Neural progenitor cell (in vitro differentiated cells): ENCODE results near the gene SCFD1. TPM values are rescaled to one million over a fixed set of nuclear protein-coding genes. Genes with fewer than 3 reads are reported as not detected.
A peak's percentile ranks its signal among the peaks of the same experiment; 100 is the strongest.

Experiments used
- DNase-seq: peaks from one replicate; pipeline ENCODE4 v3.0.0-alpha.2; 2016; ENCODE audit warnings: low spot score
- H2AFZ ChIP-seq: fragments of 200-600 bp; sonication (generic); replicated peaks from 2 replicates; pipeline ENCODE4 v1.6.1; 2016; ENCODE audit warnings: antibody characterized with exemption
- H3F3A ChIP-seq: fragments of 200-600 bp; sonication (generic); 2 replicates; pipeline ENCODE4 v1.6.1; 2016; ENCODE audit warnings: antibody characterized with exemption, low read depth
- H3K27ac ChIP-seq: fragments of 200-600 bp; sonication (generic); 2 replicates; pipeline ENCODE4 v1.5.1; 2016; ENCODE audit warnings: mild to moderate bottlenecking
- H3K27me3 ChIP-seq: fragments of 200-600 bp; sonication (generic); 2 replicates; pipeline ENCODE4 v1.6.1; 2016; ENCODE audit warnings: mild to moderate bottlenecking, moderate library complexity
- H3K36me3 ChIP-seq: fragments of 200-600 bp; sonication (generic); 2 replicates; pipeline ENCODE4 v1.5.1; 2016
- H3K4me1 ChIP-seq: fragments of 200-600 bp; sonication (generic); 2 replicates; pipeline ENCODE4 v1.6.1; 2016; ENCODE audit warnings: mixed run types
- H3K4me2 ChIP-seq: fragments of 200-600 bp; sonication (generic); 2 replicates; pipeline ENCODE4 v1.6.1; 2016
- H3K4me3 ChIP-seq: fragments of 200-600 bp; sonication (generic); 2 replicates; pipeline ENCODE4 v1.5.1; 2016
- H3K79me2 ChIP-seq: fragments of 200-600 bp; sonication (generic); 2 replicates; pipeline ENCODE4 v1.6.1; 2016; ENCODE audit warnings: low read depth
- H3K9ac ChIP-seq: fragments of 200-600 bp; sonication (generic); 2 replicates; pipeline ENCODE4 v1.6.1; 2016
- H3K9me3 ChIP-seq: fragments of 200-600 bp; sonication (generic); 2 replicates; pipeline ENCODE4 v1.5.1; 2016; ENCODE audit warnings: low read depth
- H4K20me1 ChIP-seq: fragments of 200-600 bp; sonication (generic); 2 replicates; pipeline ENCODE4 v1.6.1; 2016; ENCODE audit warnings: low read depth
- H3K27ac Mint-ChIP-seq: 3 replicates; pipeline ENCODE4 v1.8.0; 2021; ENCODE audit warnings: mixed read lengths
- H3K27me3 Mint-ChIP-seq: 2 replicates; pipeline ENCODE4 v1.8.0; 2022; ENCODE audit warnings: low read depth, mild to moderate bottlenecking, inconsistent platforms, moderate library complexity, mixed read lengths; ENCODE audit not compliant: insufficient read depth
- H3K36me3 Mint-ChIP-seq: 3 replicates; pipeline ENCODE4 v1.8.0; 2021; ENCODE audit warnings: mixed read lengths
- H3K4me1 Mint-ChIP-seq: 3 replicates; pipeline ENCODE4 v1.8.0; 2021; ENCODE audit warnings: mixed read lengths
- H3K4me3 Mint-ChIP-seq: 3 replicates; pipeline ENCODE4 v1.8.0; 2021; ENCODE audit warnings: mild to moderate bottlenecking, moderate library complexity, mixed read lengths
- H3K9me3 Mint-ChIP-seq: 3 replicates; pipeline ENCODE4 v1.8.0; 2020; ENCODE audit warnings: mixed read lengths
- EZH2 ChIP-seq: fragments of 200-600 bp; sonication (generic); IDR thresholded peaks from 2 replicates; pipeline ENCODE4 v1.6.1; 2017; ENCODE audit warnings: antibody characterized with exemption, mild to moderate bottlenecking, moderate library complexity
- EZH2phosphoT487 ChIP-seq: fragments of 200-600 bp; sonication (generic); IDR thresholded peaks from 2 replicates; pipeline ENCODE4 v1.6.1; 2017; ENCODE audit warnings: antibody characterized with exemption
- total RNA-seq: library from RNA; depleted of rRNA; stranded (reverse); fragments of >200 nt; gene quantifications from 2 replicates; pipeline ENCODE4 v1.2.3, GENCODE V29; 2015; ENCODE audit warnings: low replicate concordance
- TF ChIP-seq, protein P1 (sequence below): fragments of 200-600 bp; sonication (generic); IDR thresholded peaks from 2 replicates; pipeline ENCODE4 v1.5.1; 2017; ENCODE audit warnings: antibody characterized with exemption, mild to moderate bottlenecking

The SCFD1 gene
- total RNA-seq, 1 donor from 2014 or later, result 115 TPM

DNA sequence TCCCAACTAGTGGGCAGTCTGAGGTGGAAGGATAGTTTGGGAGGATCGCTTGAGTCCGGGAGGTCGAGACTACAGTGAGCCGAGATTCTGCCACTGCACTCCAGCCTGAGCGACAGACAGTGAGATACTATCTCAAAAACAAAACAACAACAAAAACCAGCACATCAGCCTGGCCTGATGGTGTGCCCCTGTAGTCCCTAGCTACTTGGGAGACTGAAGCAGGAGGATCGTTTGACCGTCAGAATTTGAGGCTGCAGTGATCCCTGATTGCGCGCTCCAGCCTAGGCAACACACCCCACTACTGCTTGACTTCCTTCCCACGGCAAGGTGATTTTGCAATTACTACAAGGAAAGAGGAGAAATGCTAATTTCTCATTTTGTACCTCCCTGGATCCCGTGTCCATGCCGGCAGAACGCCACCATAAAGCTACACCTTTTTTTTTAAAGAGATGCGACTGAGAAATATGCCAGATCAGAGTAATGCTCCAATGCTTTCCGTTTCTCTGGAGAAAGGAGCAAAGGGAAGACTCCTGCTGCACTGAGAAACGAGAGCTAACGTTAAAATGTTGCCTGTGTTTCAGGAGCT lies 672 bp upstream of the SCFD1 start:
- peaks cover 9% of the 10 kb centered on the region for H3K36me3 Mint-ChIP-seq
- no peak for TF ChIP-seq EZH2phosphoT487
- TF ChIP-seq, protein P1, sequence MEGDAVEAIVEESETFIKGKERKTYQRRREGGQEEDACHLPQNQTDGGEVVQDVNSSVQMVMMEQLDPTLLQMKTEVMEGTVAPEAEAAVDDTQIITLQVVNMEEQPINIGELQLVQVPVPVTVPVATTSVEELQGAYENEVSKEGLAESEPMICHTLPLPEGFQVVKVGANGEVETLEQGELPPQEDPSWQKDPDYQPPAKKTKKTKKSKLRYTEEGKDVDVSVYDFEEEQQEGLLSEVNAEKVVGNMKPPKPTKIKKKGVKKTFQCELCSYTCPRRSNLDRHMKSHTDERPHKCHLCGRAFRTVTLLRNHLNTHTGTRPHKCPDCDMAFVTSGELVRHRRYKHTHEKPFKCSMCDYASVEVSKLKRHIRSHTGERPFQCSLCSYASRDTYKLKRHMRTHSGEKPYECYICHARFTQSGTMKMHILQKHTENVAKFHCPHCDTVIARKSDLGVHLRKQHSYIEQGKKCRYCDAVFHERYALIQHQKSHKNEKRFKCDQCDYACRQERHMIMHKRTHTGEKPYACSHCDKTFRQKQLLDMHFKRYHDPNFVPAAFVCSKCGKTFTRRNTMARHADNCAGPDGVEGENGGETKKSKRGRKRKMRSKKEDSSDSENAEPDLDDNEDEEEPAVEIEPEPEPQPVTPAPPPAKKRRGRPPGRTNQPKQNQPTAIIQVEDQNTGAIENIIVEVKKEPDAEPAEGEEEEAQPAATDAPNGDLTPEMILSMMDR, result no peak
- no peak for TF ChIP-seq EZH2
- peaks cover 19% of the 10 kb centered on the region for H3K4me1 Mint-ChIP-seq
- H3K27me3 Mint-ChIP-seq, result no peaks in the 10 kb centered on the region
- H3K9me3 Mint-ChIP-seq, result no peaks in the 10 kb centered on the region
- Histone ChIP-seq H3K4me2 (peak overlapping the region; percentile 79), H3K9ac (peak overlapping the region; percentile 12), H3K27ac (peak overlapping the region; percentile 70), H3K9me3 (no peaks in the 10 kb centered on the region), H3K79me2 (peaks cover 43% of the 10 kb centered on the region), H3K4me3 (peak overlapping the region; percentile 86), H2AFZ (peak overlapping the region; percentile 87), H3F3A (peaks cover 54% of the 10 kb centered on the region), H3K36me3 (peaks cover 11% of the 10 kb centered on the region), H4K20me1 (peaks cover 25% of the 10 kb centered on the region), H3K27me3 (no peaks in the 10 kb centered on the region), H3K4me1 (peaks cover 14% of the 10 kb centered on the region)
- peak; percentile 7 for DNase-seq
- H3K27ac Mint-ChIP-seq, result peak overlapping the region; percentile 50
- peak overlapping the region; percentile 99 for H3K4me3 Mint-ChIP-seq

DNA sequence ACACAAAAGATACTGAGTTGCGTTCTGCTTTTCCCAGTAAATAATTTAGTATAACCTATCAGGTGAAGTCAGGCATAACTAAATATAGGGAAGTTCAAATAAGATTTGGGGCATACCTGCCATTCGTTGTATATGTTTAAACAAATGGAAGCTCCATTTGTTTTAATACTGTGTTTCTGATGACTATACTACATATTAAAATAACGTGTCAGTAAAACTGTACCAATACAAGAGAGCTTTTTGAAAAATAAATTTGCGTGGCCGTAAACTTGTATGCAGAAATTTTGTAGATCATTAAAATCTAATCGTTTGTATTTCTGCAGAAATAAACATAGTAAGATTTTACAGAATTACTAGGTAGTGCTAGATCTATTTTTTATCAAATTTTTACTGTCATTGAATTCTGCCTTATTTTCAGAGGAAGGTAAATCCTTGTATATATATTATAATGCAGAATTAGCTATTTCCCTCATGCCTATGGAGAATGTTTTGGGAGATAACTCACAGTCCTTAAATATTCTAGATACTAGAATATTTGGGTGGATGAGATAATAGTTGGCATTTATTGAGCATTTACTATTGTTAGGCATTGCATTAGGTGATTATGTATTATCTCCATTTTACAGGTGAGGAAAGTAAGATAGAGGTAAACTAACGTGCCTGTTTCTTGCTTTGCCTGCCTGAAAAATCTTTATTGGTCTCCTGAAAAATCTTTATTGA lies 1.5 kb downstream of the SCFD1 start:
- no peaks in the 10 kb centered on the region for H3K9me3 ChIP-seq
- peaks cover 14% of the 10 kb centered on the region for H3K4me1 ChIP-seq
- no peaks in the 10 kb centered on the region for H3K27me3 Mint-ChIP-seq
- peak overlapping the region; percentile 86 for H3K4me3 ChIP-seq
- H3K36me3 ChIP-seq, result no peaks in the 10 kb centered on the region
- no peak overlapping the region for H3K27ac Mint-ChIP-seq
- H3F3A ChIP-seq, result peaks cover 33% of the 10 kb centered on the region
- no peaks in the 10 kb centered on the region for H3K27me3 ChIP-seq
- H3K79me2 ChIP-seq, result peaks cover 65% of the 10 kb centered on the region
- H4K20me1 ChIP-seq, result peaks cover 33% of the 10 kb centered on the region
- peaks cover 19% of the 10 kb centered on the region for H3K4me1 Mint-ChIP-seq
- H3K4me2 ChIP-seq, result peak overlapping the region; percentile 79
- no peak overlapping the region for H3K27ac ChIP-seq
- TF ChIP-seq EZH2 (no peak), EZH2phosphoT487 (no peak)
- TF ChIP-seq, protein P1, result no peak
- H3K36me3 Mint-ChIP-seq, result peaks cover 19% of the 10 kb centered on the region
- H3K9me3 Mint-ChIP-seq, result no peaks in the 10 kb centered on the region
- no peak for DNase-seq
- H3K9ac ChIP-seq, result no peak overlapping the region
- peak overlapping the region; percentile 99 for H3K4me3 Mint-ChIP-seq
- no peak overlapping the region for H2AFZ ChIP-seq

DNA sequence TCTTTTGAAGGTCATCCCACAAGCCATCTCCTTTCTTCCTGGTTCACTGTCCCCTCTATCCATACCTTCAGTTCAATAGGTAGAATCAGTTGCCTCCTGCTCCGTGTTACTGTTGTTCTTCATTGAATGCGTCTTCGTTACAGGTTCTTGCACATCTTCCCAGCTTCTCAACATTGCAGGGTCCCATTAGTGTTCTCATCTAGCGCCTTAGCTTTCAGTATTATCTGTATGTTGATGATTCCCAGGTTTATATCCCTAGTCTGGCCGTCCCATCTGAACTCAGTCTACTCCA lies 2.0 kb downstream of the SCFD1 start:
- Mint-ChIP-seq H3K9me3 (no peaks in the 10 kb centered on the region), H3K27me3 (no peaks in the 10 kb centered on the region), H3K27ac (no peak overlapping the region), H3K4me1 (peaks cover 19% of the 10 kb centered on the region), H3K4me3 (peak overlapping the region; percentile 55), H3K36me3 (peaks cover 19% of the 10 kb centered on the region)
- H3K9me3 ChIP-seq, result no peaks in the 10 kb centered on the region
- H3K9ac ChIP-seq, result no peak overlapping the region
- H3K4me1 ChIP-seq, result peaks cover 14% of the 10 kb centered on the region
- peak overlapping the region; percentile 86 for H3K4me3 ChIP-seq
- H4K20me1 ChIP-seq, result peaks cover 33% of the 10 kb centered on the region
- no peak for TF ChIP-seq EZH2
- TF ChIP-seq EZH2phosphoT487, result no peak
- TF ChIP-seq, protein P1, result no peak
- DNase-seq, result no peak
- peaks cover 70% of the 10 kb centered on the region for H3K79me2 ChIP-seq
- no peak overlapping the region for H3K27ac ChIP-seq
- no peak overlapping the region for H2AFZ ChIP-seq
- H3K36me3 ChIP-seq, result no peaks in the 10 kb centered on the region
- H3K4me2 ChIP-seq, result peak overlapping the region; percentile 79
- H3F3A ChIP-seq, result peaks cover 32% of the 10 kb centered on the region
- no peaks in the 10 kb centered on the region for H3K27me3 ChIP-seq
